Mononuclear cell (primary cell): ENCODE results near the gene WIPI1. TPM values are rescaled to one million over a fixed set of nuclear protein-coding genes. Genes with fewer than 3 reads are reported as not detected.
"Not testable (repeated sequence)": the region's sequence is repeated elsewhere in the genome, so short reads cannot be mapped to it uniquely, and the experiment has no call there.

Source experiments
- H3K27me3 ChIP-seq: 2 replicates; pipeline ENCODE4 v1.6.0; 2011; ENCODE audit warnings: low read length, control low read depth; ENCODE audit not compliant: insufficient read depth
- H3K4me1 ChIP-seq: 2 replicates; pipeline ENCODE4 v1.5.1; 2011; ENCODE audit warnings: mild to moderate bottlenecking, low read length, control low read depth; ENCODE audit not compliant: insufficient read depth
- H3K4me3 ChIP-seq: 2 replicates; pipeline ENCODE4 v1.5.1; 2011; ENCODE audit warnings: mild to moderate bottlenecking, low read length, moderate library complexity
- H3K9me3 ChIP-seq: 2 replicates; pipeline ENCODE4 v1.5.1; 2011; ENCODE audit warnings: low read depth, mild to moderate bottlenecking, control low read depth, low read length
- total RNA-seq: library from RNA; depleted of rRNA; stranded (reverse); fragments of >200 nt; gene quantifications from one replicate; pipeline ENCODE4 v1.2.3, GENCODE V29; 2012

WIPI1 gene
- total RNA-seq, 1 donor = 17.8 TPM

DNA sequence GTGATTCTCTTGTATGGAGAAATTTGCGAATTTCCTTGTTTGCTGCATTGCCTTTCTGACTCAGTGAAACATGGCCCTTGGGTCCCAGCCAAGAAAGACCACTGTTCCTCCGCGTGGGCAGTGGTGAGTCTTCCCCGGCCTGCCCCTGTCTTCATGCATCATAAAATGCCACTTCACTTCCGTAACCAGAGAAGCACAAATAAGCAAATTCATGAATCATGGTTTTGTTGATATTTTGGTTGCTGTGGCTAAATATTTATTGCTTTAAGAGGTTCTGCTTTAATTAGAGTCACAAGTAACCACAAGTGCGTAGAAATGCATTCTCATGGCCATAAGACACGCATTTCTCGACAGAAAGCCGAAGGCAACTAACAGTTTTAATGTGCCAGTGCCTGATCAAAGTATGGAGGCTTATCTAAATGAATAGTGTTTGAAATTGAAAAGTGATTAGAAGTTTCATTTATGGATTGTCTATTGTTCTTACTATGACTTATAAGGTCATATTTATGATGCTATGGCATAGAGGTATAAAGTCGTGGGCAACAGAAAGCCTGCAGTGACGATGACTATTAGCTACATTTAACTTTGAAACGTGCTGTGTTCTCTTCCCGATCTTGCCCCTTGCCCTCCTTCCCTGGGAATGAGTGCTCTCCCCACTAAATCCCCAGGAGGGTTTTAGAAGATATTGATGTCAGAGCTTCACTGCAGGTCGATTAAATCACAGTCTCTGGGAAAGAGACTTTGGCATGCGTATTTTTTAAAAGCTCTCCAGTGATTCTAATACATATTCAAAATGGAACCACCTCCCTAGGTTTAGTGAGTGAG, 76.0 kb downstream of the WIPI1 start:
- Histone ChIP-seq H3K4me1 (peaks cover 30% of the 10 kb centered on the region), H3K27me3 (no peaks in the 10 kb centered on the region), H3K9me3 (no peaks in the 10 kb centered on the region), H3K4me3 (no peak overlapping the region)

GRCh38 chr17:68379692-68380677, 77.3 kb downstream of the WIPI1 start:
- no peaks in the 10 kb centered on the region for H3K9me3 ChIP-seq
- peaks cover 30% of the 10 kb centered on the region for H3K4me1 ChIP-seq
- H3K27me3 ChIP-seq = no peaks in the 10 kb centered on the region
- H3K4me3 ChIP-seq = no peak overlapping the region

DNA sequence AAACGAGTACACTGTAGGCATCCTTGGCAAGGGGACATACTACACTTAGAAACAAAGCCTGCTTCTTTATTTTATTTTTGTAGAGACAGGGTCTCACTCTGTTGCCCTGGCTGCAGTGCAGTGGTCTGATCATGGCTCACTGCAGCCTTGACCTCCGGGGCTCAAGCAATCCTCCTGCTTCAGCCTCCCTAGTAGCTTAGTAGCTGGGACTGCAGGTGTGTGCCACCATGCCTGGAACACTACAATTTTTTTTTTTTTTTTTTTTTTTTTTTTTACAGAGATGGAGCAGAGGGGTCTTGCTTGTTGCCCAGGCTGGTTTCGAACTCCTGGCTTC, 78.2 kb downstream of the WIPI1 start:
- Histone ChIP-seq H3K4me1 (peaks cover 25% of the 10 kb centered on the region), H3K4me3 (no peak overlapping the region), H3K27me3 (no peaks in the 10 kb centered on the region), H3K9me3 (no peaks in the 10 kb centered on the region)

GRCh38 chr17:68378268-68379176, 78.8 kb downstream of the WIPI1 start:
- no peaks in the 10 kb centered on the region for H3K27me3 ChIP-seq
- H3K9me3 ChIP-seq = no peaks in the 10 kb centered on the region
- peaks cover 19% of the 10 kb centered on the region for H3K4me1 ChIP-seq
- no peak overlapping the region for H3K4me3 ChIP-seq

GRCh38 chr17:68377771-68378267, 79.5 kb downstream of the WIPI1 start:
- no peak overlapping the region for H3K4me3 ChIP-seq

GRCh38 chr17:68376178-68376577, 81.1 kb downstream of the WIPI1 start:
- not testable (repeated sequence) for H3K9me3 ChIP-seq

More at GRCh38 chr17:68377771-68378267, 79.5 kb downstream of the WIPI1 start:
- H3K9me3 ChIP-seq = no peaks in the 10 kb centered on the region
- peaks cover 14% of the 10 kb centered on the region for H3K4me1 ChIP-seq
- H3K27me3 ChIP-seq = no peaks in the 10 kb centered on the region

GRCh38 chr17:68375566-68375965, 81.7 kb downstream of the WIPI1 start:
- H3K4me3 ChIP-seq = no peak overlapping the region
- H3K9me3 ChIP-seq = no peaks in the 10 kb centered on the region
- H3K4me1 ChIP-seq = peaks cover 14% of the 10 kb centered on the region
- no peaks in the 10 kb centered on the region for H3K27me3 ChIP-seq

More at GRCh38 chr17:68376178-68376577, 81.1 kb downstream of the WIPI1 start:
- not testable (repeated sequence) for H3K4me3 ChIP-seq, H3K27me3 ChIP-seq
- H3K4me1 ChIP-seq = peaks cover 14% of the 10 kb centered on the region

Other genes starting within 250 kb of the WIPI1 start
- 58.6 TPM for gene AMZ2, start 209.5 kb downstream of the WIPI1 start, total RNA-seq
- gene SLC16A6, start 166.4 kb downstream of the WIPI1 start, total RNA-seq = 35.9 TPM
- 18.5 TPM for gene ARSG, start 166.0 kb downstream of the WIPI1 start, total RNA-seq
- gene PRKAR1A, start 54.9 kb upstream of the WIPI1 start, total RNA-seq = 97.8 TPM
- gene FAM20A, start 143.9 kb upstream of the WIPI1 start, total RNA-seq = 2.4 TPM